ENCODE results near the gene CD248. TPM values are rescaled to one million over a fixed set of nuclear protein-coding genes. Genes with fewer than 3 reads are reported as not detected.

CD248 gene
- total and polyA plus RNA-seq, 2 donors (not counting 1 experiment from before 2014, with no cell fraction given), result 0.40 to 0.96 TPM

DNA sequence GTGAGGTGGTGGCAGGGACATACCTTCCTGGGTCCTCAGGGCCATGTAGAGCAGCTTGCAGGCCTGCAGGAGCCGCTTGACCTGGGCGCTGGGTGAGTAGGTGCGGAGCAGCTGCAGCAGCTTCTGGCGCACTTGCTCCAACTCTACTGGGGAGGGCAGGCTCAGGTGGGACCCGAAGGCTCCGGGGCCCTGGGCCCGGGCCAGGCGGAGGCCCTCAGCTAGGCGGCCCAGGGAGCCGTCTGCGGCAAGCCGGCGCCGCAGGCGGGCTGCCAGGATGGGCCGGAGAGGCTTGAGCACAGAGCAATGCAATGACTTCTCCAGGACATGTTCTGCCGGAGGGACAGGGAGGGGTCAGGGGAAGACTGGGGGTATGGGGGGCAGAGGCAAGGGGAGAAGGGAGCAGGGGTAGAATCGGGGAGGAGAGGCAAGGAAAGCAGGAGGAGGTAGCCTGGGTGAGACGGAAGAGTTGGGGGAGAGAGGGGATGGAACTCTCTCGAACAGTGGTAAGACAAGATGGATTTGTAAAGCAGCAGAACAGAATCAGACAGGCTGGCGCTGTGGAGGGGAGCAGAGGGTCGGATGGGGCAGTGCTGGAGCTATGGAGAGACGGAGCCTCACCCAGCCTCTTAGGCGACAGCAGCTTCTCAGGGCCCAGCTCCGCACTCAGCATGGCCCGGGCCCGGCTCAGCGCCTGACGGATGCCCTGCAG is 17.2 kb upstream of the CD248 start:
- no peaks in the 10 kb centered on the region for H3K9me3 Mint-ChIP-seq (ENCODE audit: insufficient read depth)
- ATAC-seq (ENCODE audit: low read depth) (no peak), DNase-seq (peak; percentile 8)
- no peak for TF ChIP-seq EZH2 (IDR thresholded peaks at IDR 0.05; ENCODE audit: borderline replicate concordance, insufficient read depth, low read depth, low read length, poor library complexity, severe bottlenecking)
- TF ChIP-seq, protein P1, sequence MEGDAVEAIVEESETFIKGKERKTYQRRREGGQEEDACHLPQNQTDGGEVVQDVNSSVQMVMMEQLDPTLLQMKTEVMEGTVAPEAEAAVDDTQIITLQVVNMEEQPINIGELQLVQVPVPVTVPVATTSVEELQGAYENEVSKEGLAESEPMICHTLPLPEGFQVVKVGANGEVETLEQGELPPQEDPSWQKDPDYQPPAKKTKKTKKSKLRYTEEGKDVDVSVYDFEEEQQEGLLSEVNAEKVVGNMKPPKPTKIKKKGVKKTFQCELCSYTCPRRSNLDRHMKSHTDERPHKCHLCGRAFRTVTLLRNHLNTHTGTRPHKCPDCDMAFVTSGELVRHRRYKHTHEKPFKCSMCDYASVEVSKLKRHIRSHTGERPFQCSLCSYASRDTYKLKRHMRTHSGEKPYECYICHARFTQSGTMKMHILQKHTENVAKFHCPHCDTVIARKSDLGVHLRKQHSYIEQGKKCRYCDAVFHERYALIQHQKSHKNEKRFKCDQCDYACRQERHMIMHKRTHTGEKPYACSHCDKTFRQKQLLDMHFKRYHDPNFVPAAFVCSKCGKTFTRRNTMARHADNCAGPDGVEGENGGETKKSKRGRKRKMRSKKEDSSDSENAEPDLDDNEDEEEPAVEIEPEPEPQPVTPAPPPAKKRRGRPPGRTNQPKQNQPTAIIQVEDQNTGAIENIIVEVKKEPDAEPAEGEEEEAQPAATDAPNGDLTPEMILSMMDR (IDR thresholded peaks at IDR 0.05), result no peak
- WGBS (ENCODE audit: insufficient coverage), result 93% methylated on average over 23 of the region's 29 CpGs
- Histone ChIP-seq H3K27me3 (replicated peaks in 1 of 4; ENCODE audit: control extremely low read depth in 1 of 4, control insufficient read depth in 3 of 4, insufficient read depth in 4 of 4, low read length in 3 of 4) (peaks cover 0 to 9% (median 3%) of the 10 kb centered on the region in 4 experiments), H3K79me2 (ENCODE audit: control insufficient read depth, insufficient read depth, low read length) (no peaks in the 10 kb centered on the region), H4K20me1 (ENCODE audit: control insufficient read depth, insufficient read depth, low read length, poor library complexity, severe bottlenecking) (no peaks in the 10 kb centered on the region), H3K9ac (ENCODE audit: low read length) (no peak overlapping the region), H3K36me3 (replicated peaks in 1 of 2; ENCODE audit: control extremely low read depth in 1 of 2, control insufficient read depth in 1 of 2, extremely low read depth in 1 of 2, insufficient read depth in 2 of 2, low read length in 1 of 2) (peaks cover 0 to 17% of the 10 kb centered on the region in 2 experiments), H3K27ac (ENCODE audit: low read length in 2 of 2) (no peak overlapping the region), H3K9me3 (ENCODE audit: control extremely low read depth in 1 of 3, control insufficient read depth in 2 of 3, insufficient read depth in 1 of 3, low read length in 2 of 3) (no peaks in the 10 kb centered on the region), H3K4me2 (replicated peaks; ENCODE audit: low read depth, low read length, poor library complexity, severe bottlenecking) (no peak overlapping the region), H3K4me3 (ENCODE audit: control extremely low read depth in 1 of 5, extremely low read depth in 1 of 5, insufficient read depth in 1 of 5, low read depth in 2 of 5, low read length in 4 of 5) (no peak overlapping the region), H2AFZ (ENCODE audit: insufficient read depth, low read depth, low read length, poor library complexity, severe bottlenecking) (no peak overlapping the region), H3K4me1 (ENCODE audit: control insufficient read depth in 2 of 2, insufficient read depth in 2 of 2, low read length in 2 of 2) (peaks cover 15 to 25% of the 10 kb centered on the region in 2 donors)
- H3K4me3 Mint-ChIP-seq, result no peak overlapping the region
- no peaks in the 10 kb centered on the region for H3K27me3 Mint-ChIP-seq
- ChIA-PET POLR2A (no interaction called here), CTCF (interaction anchor here (1.2 to 3.0 kb wide), 4 partner anchors 16 to 55 kb away, joined by 3 to 24 read pairs (median 7); no protein-coding TSS in a partner anchor)
- intact Hi-C loops (cut with micrococcal nuclease), result no loop called here
- H3K4me1 Mint-ChIP-seq, result peaks cover 21% of the 10 kb centered on the region
- no peak overlapping the region for H3K27ac Mint-ChIP-seq

GRCh38 chr11:66333220-66333877 is 16.5 kb upstream of the CD248 start:
- Histone ChIP-seq H3K79me2 (ENCODE audit: control insufficient read depth, insufficient read depth, low read length) (no peaks in the 10 kb centered on the region), H3K9ac (ENCODE audit: low read length) (no peak overlapping the region), H3K27ac (ENCODE audit: low read length in 2 of 2) (no peak overlapping the region), H3K27me3 (replicated peaks in 1 of 4; ENCODE audit: control extremely low read depth in 1 of 4, control insufficient read depth in 3 of 4, insufficient read depth in 4 of 4, low read length in 3 of 4) (peaks cover 0 to 9% (median 3%) of the 10 kb centered on the region in 4 experiments), H3K4me1 (ENCODE audit: control insufficient read depth in 2 of 2, insufficient read depth in 2 of 2, low read length in 2 of 2) (peaks cover 19 to 30% of the 10 kb centered on the region in 2 donors), H2AFZ (ENCODE audit: insufficient read depth, low read depth, low read length, poor library complexity, severe bottlenecking) (no peak overlapping the region), H3K4me3 (ENCODE audit: control extremely low read depth in 1 of 5, extremely low read depth in 1 of 5, insufficient read depth in 1 of 5, low read depth in 2 of 5, low read length in 4 of 5) (no peak overlapping the region), H3K4me2 (replicated peaks; ENCODE audit: low read depth, low read length, poor library complexity, severe bottlenecking) (no peak overlapping the region), H3K9me3 (ENCODE audit: control extremely low read depth in 1 of 3, control insufficient read depth in 2 of 3, insufficient read depth in 1 of 3, low read length in 2 of 3) (no peaks in the 10 kb centered on the region), H3K36me3 (replicated peaks in 1 of 2; ENCODE audit: control extremely low read depth in 1 of 2, control insufficient read depth in 1 of 2, extremely low read depth in 1 of 2, insufficient read depth in 2 of 2, low read length in 1 of 2) (peaks cover 0 to 10% of the 10 kb centered on the region in 2 experiments), H4K20me1 (ENCODE audit: control insufficient read depth, insufficient read depth, low read length, poor library complexity, severe bottlenecking) (no peaks in the 10 kb centered on the region)
- Mint-ChIP-seq H3K27ac (no peak overlapping the region), H3K4me3 (no peak overlapping the region), H3K9me3 (ENCODE audit: insufficient read depth) (no peaks in the 10 kb centered on the region), H3K27me3 (no peaks in the 10 kb centered on the region), H3K4me1 (peaks cover 24% of the 10 kb centered on the region)
- POLR2A ChIA-PET, result no interaction called here
- DNase-seq (peak; percentile 13), ATAC-seq (ENCODE audit: low read depth) (no peak)
- CTCF ChIA-PET, result interaction anchor here (1.2 to 3.0 kb wide), 3 partner anchors 15 to 55 kb away, joined by 3 to 24 read pairs (median 6); no protein-coding TSS in a partner anchor
- WGBS (ENCODE audit: insufficient coverage), result 93% methylated on average over 11 of the region's 19 CpGs
- intact Hi-C loops (cut with micrococcal nuclease), result no loop called here
- TF ChIP-seq EZH2 (IDR thresholded peaks at IDR 0.05; ENCODE audit: borderline replicate concordance, insufficient read depth, low read depth, low read length, poor library complexity, severe bottlenecking), result no peak
- TF ChIP-seq, protein P1 (IDR thresholded peaks at IDR 0.05), result no peak
